Tibial nerve (tissue), 4 donors: Measurements from ENCODE around the gene NAA50. TPM values are rescaled to one million over a fixed set of nuclear protein-coding genes. Genes with fewer than 3 reads are reported as not detected.
A peak's percentile ranks its signal among the peaks of the same experiment; 100 is the strongest.

Experiments
- DNase-seq, 2 donors: peaks; one replicate each; pipeline ENCODE4 v3.0.0-alpha.2; 2019; ENCODE audit warnings: low spot score in 2 of 2
- H3K27ac ChIP-seq, 4 donors: fragments of 200-600 bp; sonication (generic) in 3 of 4; one replicate each; pipeline ENCODE4 v1.5.1; 2017 to 2019; ENCODE audit warnings: mild to moderate bottlenecking in 1 of 4
- H3K27me3 ChIP-seq, 2 donors: fragments of 200-600 bp; sonication (generic) in 1 of 2; one replicate each; pipeline versions ENCODE4 v1.5.1 to v1.6.0; 2017 to 2019
- H3K36me3 ChIP-seq, 3 donors: fragments of 200-600 bp; sonication (generic); one replicate each; pipeline ENCODE4 v1.5.1; 2018 to 2019
- H3K4me1 ChIP-seq, 4 donors: fragments of 200-600 bp; sonication (generic) in 3 of 4; one replicate each; pipeline ENCODE4 v1.5.1; 2017 to 2019
- H3K4me3 ChIP-seq, 4 donors: fragments of 200-600 bp; sonication (generic) in 3 of 4; one replicate each; pipeline ENCODE4 v1.5.1; 2017 to 2019; ENCODE audit warnings: mild to moderate bottlenecking in 1 of 4, moderate library complexity in 1 of 4
- H3K9me3 ChIP-seq, 4 donors: fragments of 200-600 bp; sonication (generic) in 3 of 4; one replicate each; pipeline ENCODE4 v1.5.1; 2017 to 2019
- EP300 ChIP-seq, 2 donors: sonication (generic); formaldehyde crosslinking; IDR thresholded peaks; one replicate each; pipeline ENCODE4 v1.6.1; 2017; ENCODE audit warnings: antibody characterized with exemption in 2 of 2, mild to moderate bottlenecking in 1 of 2
- POLR2A ChIP-seq, 2 donors: fragments of 450-650 bp; IDR thresholded peaks; one replicate each; pipeline ENCODE4 v1.6.1; 2017; ENCODE audit warnings: antibody characterized with exemption in 2 of 2, mild to moderate bottlenecking in 2 of 2, moderate library complexity in 2 of 2
- WGBS, 2 donors: methylation state at CpG; one replicate each; pipeline ENCODE4 v1.1.5; 2018; 5-methylcytosine and 5-hydroxymethylcytosine counted together
- total RNA-seq, 4 donors: library from RNA; depleted of rRNA; stranded (reverse); fragments of >200 nt; gene quantifications; one replicate each; pipeline ENCODE4 v1.1.0, GENCODE V29; 2016
- TF ChIP-seq, protein P1 (sequence below), 5 experiments: fragments of 200-600 bp in 3 of 5; fragments of 450-650 bp in 2 of 5; sonication (generic) in 3 of 5; IDR thresholded peaks; one replicate each; pipeline ENCODE4 v1.5.1; 2016 to 2019; ENCODE audit warnings: antibody characterized with exemption in 5 of 5, mild to moderate bottlenecking in 3 of 5, moderate library complexity in 2 of 5

Gene NAA50
- total RNA-seq, 4 donors from 2014 or later, result 80.7 to 101 (median 89.0) TPM

- Histone ChIP-seq H3K27ac (no peak overlapping the region), H3K4me1 (peaks cover 0 to 45% (median 11%) of the 10 kb centered on the region in 4 donors), H3K9me3 (no peaks in the 10 kb centered on the region), H3K36me3 (no peaks in the 10 kb centered on the region), H3K4me3 (no peak overlapping the region), H3K27me3 (no peaks in the 10 kb centered on the region)
- no peak for TF ChIP-seq POLR2A (IDR thresholded peaks at IDR 0.05)
- no peak for TF ChIP-seq EP300 (IDR thresholded peaks at IDR 0.05)
- TF ChIP-seq, protein P1, sequence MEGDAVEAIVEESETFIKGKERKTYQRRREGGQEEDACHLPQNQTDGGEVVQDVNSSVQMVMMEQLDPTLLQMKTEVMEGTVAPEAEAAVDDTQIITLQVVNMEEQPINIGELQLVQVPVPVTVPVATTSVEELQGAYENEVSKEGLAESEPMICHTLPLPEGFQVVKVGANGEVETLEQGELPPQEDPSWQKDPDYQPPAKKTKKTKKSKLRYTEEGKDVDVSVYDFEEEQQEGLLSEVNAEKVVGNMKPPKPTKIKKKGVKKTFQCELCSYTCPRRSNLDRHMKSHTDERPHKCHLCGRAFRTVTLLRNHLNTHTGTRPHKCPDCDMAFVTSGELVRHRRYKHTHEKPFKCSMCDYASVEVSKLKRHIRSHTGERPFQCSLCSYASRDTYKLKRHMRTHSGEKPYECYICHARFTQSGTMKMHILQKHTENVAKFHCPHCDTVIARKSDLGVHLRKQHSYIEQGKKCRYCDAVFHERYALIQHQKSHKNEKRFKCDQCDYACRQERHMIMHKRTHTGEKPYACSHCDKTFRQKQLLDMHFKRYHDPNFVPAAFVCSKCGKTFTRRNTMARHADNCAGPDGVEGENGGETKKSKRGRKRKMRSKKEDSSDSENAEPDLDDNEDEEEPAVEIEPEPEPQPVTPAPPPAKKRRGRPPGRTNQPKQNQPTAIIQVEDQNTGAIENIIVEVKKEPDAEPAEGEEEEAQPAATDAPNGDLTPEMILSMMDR (IDR thresholded peaks at IDR 0.05), result no peak
- DNase-seq, result no peak
Measured at GRCh38 chr3:113751141-113751540, 5.1 kb upstream of the NAA50 start.

DNA sequence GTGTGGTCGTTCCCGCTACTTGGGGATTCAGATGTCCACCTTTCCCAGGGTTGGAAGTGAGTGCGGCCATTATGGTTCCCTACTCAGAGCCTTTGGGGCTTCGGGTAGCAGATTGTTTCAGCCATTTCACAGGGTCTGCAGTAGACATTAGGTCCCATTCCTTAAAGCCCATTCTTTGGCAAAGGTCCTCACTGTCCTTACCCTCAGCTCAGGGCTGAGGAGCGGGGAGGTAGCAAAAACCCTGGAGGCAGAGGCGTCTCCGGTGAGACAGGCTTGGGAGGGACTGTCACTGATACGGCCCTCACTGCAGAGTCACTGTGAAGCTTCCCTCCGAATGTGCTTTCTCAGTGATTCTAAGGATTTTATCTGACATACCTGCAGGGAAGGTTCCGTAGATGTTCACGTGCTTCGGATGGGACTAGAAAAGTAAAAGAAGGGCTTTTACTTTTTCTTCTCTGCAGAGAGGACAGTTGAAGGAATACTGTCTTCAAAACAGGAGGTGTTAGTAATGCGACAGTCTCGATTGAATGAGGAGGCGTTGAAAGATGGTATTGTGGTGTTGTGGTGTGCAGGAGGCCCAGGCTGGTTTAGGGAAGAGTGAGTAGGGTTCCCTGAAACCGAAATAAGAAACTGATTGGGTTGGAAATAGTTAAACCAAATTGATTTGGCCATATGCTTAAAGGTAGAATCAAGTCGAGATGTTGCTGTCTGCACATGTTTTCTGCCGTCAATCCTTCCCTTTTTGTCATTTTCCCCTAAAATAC lies 1.4 kb upstream of the NAA50 start:
- Histone ChIP-seq H3K4me3 (peak overlapping the region; percentile 73 to 98 (median 95)), H3K4me1 (peaks cover 0 to 56% (median 26%) of the 10 kb centered on the region in 4 donors), H3K27me3 (no peaks in the 10 kb centered on the region), H3K9me3 (no peaks in the 10 kb centered on the region), H3K36me3 (no peaks in the 10 kb centered on the region), H3K27ac (peak overlapping the region; percentile 94 to 99 (median 98))
- WGBS, 2 donors, result 2 to 3% methylated on average over 18 of the region's 18 CpGs
- DNase-seq, result no peak
- TF ChIP-seq EP300 (IDR thresholded peaks at IDR 0.05) (no peak), POLR2A (IDR thresholded peaks at IDR 0.05) (no peak)
- TF ChIP-seq, protein P1 (IDR thresholded peaks at IDR 0.05), result no peak

DNA sequence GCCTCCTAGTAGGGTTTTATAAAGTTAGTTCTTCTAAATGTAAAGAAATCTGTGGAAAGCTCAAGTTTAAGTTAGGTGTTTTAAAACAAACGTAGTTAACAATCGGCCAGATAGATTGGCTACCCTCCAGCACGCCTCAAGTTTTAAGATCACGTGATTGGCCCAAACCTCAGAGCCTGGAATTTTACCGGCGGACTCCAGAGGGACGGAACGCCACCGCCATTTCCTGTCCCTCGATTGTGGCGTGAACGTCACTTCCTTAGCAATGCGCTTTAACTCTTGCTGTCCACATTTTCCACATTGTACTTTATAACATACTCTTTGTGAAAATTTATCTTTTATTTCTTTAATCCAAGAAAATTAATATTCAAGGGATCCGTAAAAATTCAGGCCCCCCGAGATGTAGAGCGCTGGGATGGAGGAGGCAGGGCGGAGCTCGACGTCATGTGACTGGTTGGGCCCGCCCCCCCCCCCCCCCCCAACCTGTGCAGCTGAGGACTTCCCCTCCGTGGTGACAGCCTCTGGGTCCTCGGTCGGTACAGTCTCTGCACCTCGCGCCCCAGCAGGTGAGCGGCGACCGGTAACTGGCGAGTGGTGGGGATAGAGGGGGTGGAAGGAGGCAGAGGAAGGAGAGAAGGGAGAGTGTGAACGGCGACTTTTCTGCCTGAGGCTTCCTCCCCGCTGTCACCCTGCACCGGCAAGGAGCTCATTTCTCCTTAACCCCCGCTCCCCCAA lies 666 bp upstream of the NAA50 start, which contains the start of gene ATP6V1A:
Gene ATP6V1A, plus strand, starts transcription at position 488 of the 735 bp plus-strand sequence. CDS start 31,719 bp downstream, outside the sequence.
- no peaks in the 10 kb centered on the region for H3K9me3 ChIP-seq
- H3K27ac ChIP-seq, result peak within 1 kb of the TSS; percentile 94 to 99 (median 98)
- TF ChIP-seq, protein P1 (IDR thresholded peaks at IDR 0.05), result peak in 1 of 5 experiments; percentile 1
- TF ChIP-seq POLR2A (IDR thresholded peaks at IDR 0.05), result peak in 1 of 2 donors; percentile 35
- peak in 1 of 2 donors; percentile 52 for TF ChIP-seq EP300 (IDR thresholded peaks at IDR 0.05)
- H3K27me3 ChIP-seq, result no peaks in the 10 kb centered on the region
- WGBS, 2 donors, result 1% methylated on average over 34 of the region's 34 CpGs
- peak within 1 kb of the TSS; percentile 73 to 98 (median 95) for H3K4me3 ChIP-seq
- peak; percentile 72 to 92 for DNase-seq
- peaks cover 0 to 62% (median 26%) of the 10 kb centered on the region in 4 donors for H3K4me1 ChIP-seq
- no peaks in the 10 kb centered on the region for H3K36me3 ChIP-seq

GRCh38 chr3:113744941-113745755 lies 901 bp downstream of the NAA50 start:
- Histone ChIP-seq H3K9me3 (no peaks in the 10 kb centered on the region), H3K36me3 (no peaks in the 10 kb centered on the region), H3K27ac (peak overlapping the region; percentile 94 to 99 (median 98)), H3K4me1 (peaks cover 0 to 76% (median 26%) of the 10 kb centered on the region in 4 donors), H3K4me3 (peak overlapping the region; percentile 73 to 98 (median 95)), H3K27me3 (no peaks in the 10 kb centered on the region)
- peak; percentile 16 to 19 for TF ChIP-seq POLR2A (IDR thresholded peaks at IDR 0.05)
- TF ChIP-seq, protein P1 (IDR thresholded peaks at IDR 0.05), result peak; percentile 49 to 69 (median 52)
- peak; percentile 32 to 46 for TF ChIP-seq EP300 (IDR thresholded peaks at IDR 0.05)
- 1% methylated on average over 31 to 35 of the region's 35 CpGs for WGBS, 2 donors
- peak; percentile 26 to 88 for DNase-seq
